ENCODE measurements around the gene POLG2.
A peak's percentile ranks its signal among the peaks of the same experiment; 100 is the strongest.
"Not testable (repeated sequence)": the region's sequence is repeated elsewhere in the genome, so short reads cannot be mapped to it uniquely, and the experiment has no call there.

The POLG2 gene

DNA sequence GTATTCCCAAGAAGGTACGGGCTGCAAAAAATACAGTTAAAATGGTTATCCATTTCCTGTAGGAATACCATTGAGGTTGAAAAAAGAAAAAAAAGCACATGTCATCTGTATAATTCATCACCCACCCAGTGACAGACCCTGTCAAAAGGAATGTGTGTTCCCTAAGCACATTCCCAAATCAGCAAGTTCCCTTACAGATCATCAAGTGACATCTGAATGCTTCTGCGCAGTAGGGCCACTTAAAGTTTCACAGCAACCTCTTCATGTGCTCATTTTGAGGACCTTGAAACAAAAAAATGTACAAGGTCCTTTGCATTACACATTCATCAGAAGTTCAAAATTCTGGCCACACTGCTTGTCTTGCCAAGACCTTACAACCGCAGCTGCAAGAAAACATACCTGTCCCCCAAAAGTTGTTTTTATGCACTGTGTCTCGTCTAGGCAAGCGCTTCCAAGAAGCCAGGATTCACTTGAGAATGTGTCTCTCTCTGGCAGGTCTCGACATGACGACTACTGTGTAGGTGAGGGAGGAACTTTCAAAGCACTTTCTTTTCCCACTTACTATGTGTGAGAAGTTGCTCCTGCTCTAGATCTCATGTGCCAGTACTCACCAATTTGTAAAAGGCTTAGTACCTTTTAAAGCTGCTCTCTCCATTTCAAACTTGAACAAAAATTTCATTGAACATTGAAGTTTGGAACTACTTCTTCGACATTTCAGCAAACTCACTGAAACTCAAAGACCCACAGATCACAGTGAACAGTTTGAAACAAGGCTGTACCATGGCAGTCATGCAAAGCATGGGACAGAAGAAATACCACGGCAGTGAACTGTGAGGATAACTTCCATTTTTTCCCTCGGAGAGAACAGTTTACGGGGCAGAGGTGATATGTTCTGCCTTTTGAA, 4.3 kb upstream of the POLG2 start:
- no peak overlapping the region for H3K27ac ChIP-seq (ENCODE audit: low read depth, low read length)
- no peak overlapping the region for H3K9ac ChIP-seq (ENCODE audit: low read depth in 1 of 2, low read length in 2 of 2)
- H3K4me1 ChIP-seq (ENCODE audit: control insufficient read depth in 1 of 2, insufficient read depth in 2 of 2, low read length in 2 of 2) = peaks cover 43 to 73% of the 10 kb centered on the region in 2 donors
- no peaks in the 10 kb centered on the region for H3K9me3 ChIP-seq (ENCODE audit: control insufficient read depth in 1 of 2, low read length in 2 of 2)
- H3K27me3 ChIP-seq (ENCODE audit: control insufficient read depth in 1 of 2, insufficient read depth in 2 of 2, low read length in 2 of 2) = no peaks in the 10 kb centered on the region
- no peak overlapping the region for H3K4me3 ChIP-seq (ENCODE audit: low read depth in 1 of 2, low read length in 2 of 2)
- H3K36me3 ChIP-seq (ENCODE audit: control insufficient read depth in 1 of 2, insufficient read depth in 2 of 2, low read length in 2 of 2) = peaks cover 54 to 61% of the 10 kb centered on the region in 2 donors

DNA sequence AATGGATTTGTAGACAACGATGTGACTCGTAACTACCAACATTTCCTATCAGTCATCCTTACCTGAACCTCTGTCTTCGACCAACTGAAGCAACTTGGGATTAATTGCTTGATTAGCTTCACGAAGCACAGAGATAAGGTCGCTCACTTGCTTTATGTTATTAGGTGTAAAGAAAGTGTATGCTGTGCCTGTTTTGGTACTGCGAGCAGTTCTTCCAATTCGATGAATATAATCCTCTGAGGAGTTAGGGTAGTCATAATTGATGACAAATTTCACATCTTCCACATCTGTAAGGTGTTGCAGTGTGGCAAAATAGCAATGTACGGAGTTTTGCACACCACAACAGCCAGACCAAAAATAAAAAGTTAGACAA, 3.6 kb upstream of the POLG2 start:
- Histone ChIP-seq H3K9ac (ENCODE audit: low read depth in 1 of 2, low read length in 2 of 2) (no peak overlapping the region), H3K27me3 (ENCODE audit: control insufficient read depth in 1 of 2, insufficient read depth in 2 of 2, low read length in 2 of 2) (no peaks in the 10 kb centered on the region), H3K4me1 (ENCODE audit: control insufficient read depth in 1 of 2, insufficient read depth in 2 of 2, low read length in 2 of 2) (peaks cover 47 to 79% of the 10 kb centered on the region in 2 donors), H3K9me3 (ENCODE audit: control insufficient read depth in 1 of 2, low read length in 2 of 2) (no peaks in the 10 kb centered on the region), H3K27ac (ENCODE audit: low read depth, low read length) (no peak overlapping the region), H3K4me3 (ENCODE audit: low read depth in 1 of 2, low read length in 2 of 2) (no peak overlapping the region), H3K36me3 (ENCODE audit: control insufficient read depth in 1 of 2, insufficient read depth in 2 of 2, low read length in 2 of 2) (peaks cover 54 to 61% of the 10 kb centered on the region in 2 donors)

DNA sequence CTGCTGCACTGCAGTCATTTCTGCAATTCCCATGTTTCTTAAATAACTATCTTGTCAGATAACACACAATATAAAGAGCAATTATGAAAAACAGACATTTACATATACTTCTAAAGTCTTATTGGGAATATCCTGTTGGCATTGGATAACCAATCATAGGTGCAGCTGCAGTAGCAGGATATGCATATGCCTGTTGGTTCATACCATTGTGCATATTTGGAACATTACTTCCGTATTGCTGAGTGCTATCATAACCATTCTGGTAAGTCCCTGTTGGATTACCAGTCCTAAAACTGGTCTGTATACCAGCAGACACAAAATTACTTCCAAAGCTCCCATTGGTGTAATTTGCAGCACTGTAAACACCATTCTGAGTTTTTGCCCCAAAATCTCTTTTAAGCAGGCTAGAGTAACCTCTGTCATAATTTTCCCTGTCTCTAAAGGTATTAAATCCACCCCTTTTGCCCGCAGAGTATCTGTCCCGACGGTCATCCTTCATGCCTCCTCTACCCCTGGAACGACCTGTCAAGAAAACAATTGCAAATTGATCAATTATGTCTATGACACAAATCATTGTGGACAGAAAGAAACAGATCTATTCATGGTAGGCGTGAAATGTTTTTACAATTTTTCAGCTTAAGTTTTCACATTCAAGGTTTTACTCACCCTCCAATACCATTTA, 3.1 kb upstream of the POLG2 start:
- Histone ChIP-seq H3K9ac (ENCODE audit: low read depth in 1 of 2, low read length in 2 of 2) (no peak overlapping the region), H3K9me3 (ENCODE audit: control insufficient read depth in 1 of 2, low read length in 2 of 2) (no peaks in the 10 kb centered on the region), H3K27me3 (ENCODE audit: control insufficient read depth in 1 of 2, insufficient read depth in 2 of 2, low read length in 2 of 2) (no peaks in the 10 kb centered on the region), H3K36me3 (ENCODE audit: control insufficient read depth in 1 of 2, insufficient read depth in 2 of 2, low read length in 2 of 2) (peaks cover 52 to 61% of the 10 kb centered on the region in 2 donors), H3K27ac (ENCODE audit: low read depth, low read length) (no peak overlapping the region), H3K4me3 (ENCODE audit: low read depth in 1 of 2, low read length in 2 of 2) (no peak overlapping the region), H3K4me1 (ENCODE audit: control insufficient read depth in 1 of 2, insufficient read depth in 2 of 2, low read length in 2 of 2) (peaks cover 51 to 82% of the 10 kb centered on the region in 2 donors)

- Histone ChIP-seq H3K27me3 (ENCODE audit: control insufficient read depth in 1 of 2, insufficient read depth in 2 of 2, low read length in 2 of 2) (no peaks in the 10 kb centered on the region), H3K4me3 (ENCODE audit: low read depth in 1 of 2, low read length in 2 of 2) (no peak overlapping the region), H3K4me1 (ENCODE audit: control insufficient read depth in 1 of 2, insufficient read depth in 2 of 2, low read length in 2 of 2) (peaks cover 42 to 82% of the 10 kb centered on the region in 2 donors), H3K36me3 (ENCODE audit: control insufficient read depth in 1 of 2, insufficient read depth in 2 of 2, low read length in 2 of 2) (peaks cover 44 to 48% of the 10 kb centered on the region in 2 donors), H3K27ac (ENCODE audit: low read depth, low read length) (no peak overlapping the region), H3K9ac (ENCODE audit: low read depth in 1 of 2, low read length in 2 of 2) (peak overlapping the region in 1 of 2 donors; percentile 18), H3K9me3 (ENCODE audit: control insufficient read depth in 1 of 2, low read length in 2 of 2) (no peaks in the 10 kb centered on the region)
These were observed 1.7 kb upstream of the POLG2 start for GRCh38 chr17:64498308-64499203.

GRCh38 chr17:64497565-64498035, 746 bp upstream of the POLG2 start:
- peaks cover 35 to 45% of the 10 kb centered on the region in 2 donors for H3K36me3 ChIP-seq (ENCODE audit: control insufficient read depth in 1 of 2, insufficient read depth in 2 of 2, low read length in 2 of 2)
- H3K9me3 ChIP-seq (ENCODE audit: control insufficient read depth in 1 of 2, low read length in 2 of 2) = no peaks in the 10 kb centered on the region
- H3K9ac ChIP-seq (ENCODE audit: low read depth in 1 of 2, low read length in 2 of 2) = peak overlapping the region; percentile 59 to 69
- no peaks in the 10 kb centered on the region for H3K27me3 ChIP-seq (ENCODE audit: control insufficient read depth in 1 of 2, insufficient read depth in 2 of 2, low read length in 2 of 2)
- peak overlapping the region; percentile 60 for H3K27ac ChIP-seq (ENCODE audit: low read depth, low read length)
- H3K4me3 ChIP-seq (ENCODE audit: low read depth in 1 of 2, low read length in 2 of 2) = peak overlapping the region; percentile 93 to 95
- peaks cover 32 to 73% of the 10 kb centered on the region in 2 donors for H3K4me1 ChIP-seq (ENCODE audit: control insufficient read depth in 1 of 2, insufficient read depth in 2 of 2, low read length in 2 of 2)

DNA sequence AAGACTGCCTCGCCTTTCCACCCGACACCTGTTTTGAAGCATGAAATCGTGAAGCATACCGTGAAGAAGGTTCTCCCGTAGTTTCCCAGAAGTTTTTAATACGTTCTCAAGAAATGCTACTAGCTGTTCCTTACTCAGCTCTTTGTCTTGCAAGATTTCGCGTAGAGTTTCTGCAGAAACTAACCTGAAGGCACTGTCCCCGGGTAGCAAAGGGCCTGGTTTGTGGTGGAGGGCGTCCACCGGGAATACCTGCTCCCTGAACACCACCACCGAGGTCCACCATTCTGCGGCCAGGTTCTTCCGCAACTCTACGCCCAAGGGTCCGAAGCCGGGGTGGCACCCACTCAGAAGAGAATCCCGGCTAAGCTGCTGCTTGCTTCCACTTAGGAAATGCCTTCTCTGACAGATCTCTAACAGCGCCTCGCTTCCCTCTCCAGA, 487 bp downstream of the POLG2 start:
- Histone ChIP-seq H3K27ac (ENCODE audit: low read depth, low read length) (peak overlapping the region; percentile 60), H3K36me3 (ENCODE audit: control insufficient read depth in 1 of 2, insufficient read depth in 2 of 2, low read length in 2 of 2) (peaks cover 23 to 41% of the 10 kb centered on the region in 2 donors), H3K4me3 (ENCODE audit: low read depth in 1 of 2, low read length in 2 of 2) (peak overlapping the region; percentile 93 to 95), H3K4me1 (ENCODE audit: control insufficient read depth in 1 of 2, insufficient read depth in 2 of 2, low read length in 2 of 2) (peaks cover 31 to 63% of the 10 kb centered on the region in 2 donors), H3K9ac (ENCODE audit: low read depth in 1 of 2, low read length in 2 of 2) (peak overlapping the region; percentile 59 to 69), H3K27me3 (ENCODE audit: control insufficient read depth in 1 of 2, insufficient read depth in 2 of 2, low read length in 2 of 2) (no peaks in the 10 kb centered on the region), H3K9me3 (ENCODE audit: control insufficient read depth in 1 of 2, low read length in 2 of 2) (no peaks in the 10 kb centered on the region)

GRCh38 chr17:64495300-64495699, 1.6 kb downstream of the POLG2 start:
- H3K27me3 ChIP-seq (ENCODE audit: control insufficient read depth in 1 of 2, insufficient read depth in 2 of 2, low read length in 2 of 2); H3K9ac ChIP-seq (ENCODE audit: low read depth in 1 of 2, low read length in 2 of 2); H3K27ac ChIP-seq (ENCODE audit: low read depth, low read length); H3K9me3 ChIP-seq (ENCODE audit: control insufficient read depth in 1 of 2, low read length in 2 of 2): not testable (repeated sequence)
- H3K36me3 ChIP-seq (ENCODE audit: control insufficient read depth in 1 of 2, insufficient read depth in 2 of 2, low read length in 2 of 2) = peaks cover 15 to 38% of the 10 kb centered on the region in 2 donors
- peak overlapping the region in 1 of 2 donors; percentile 95 for H3K4me3 ChIP-seq (ENCODE audit: low read depth in 1 of 2, low read length in 2 of 2)
- peaks cover 27 to 52% of the 10 kb centered on the region in 2 donors for H3K4me1 ChIP-seq (ENCODE audit: control insufficient read depth in 1 of 2, insufficient read depth in 2 of 2, low read length in 2 of 2)

- peaks cover 5 to 38% of the 10 kb centered on the region in 2 donors for H3K36me3 ChIP-seq (ENCODE audit: control insufficient read depth in 1 of 2, insufficient read depth in 2 of 2, low read length in 2 of 2)
These were observed 2.7 kb downstream of the POLG2 start for GRCh38 chr17:64494121-64494520.

DNA sequence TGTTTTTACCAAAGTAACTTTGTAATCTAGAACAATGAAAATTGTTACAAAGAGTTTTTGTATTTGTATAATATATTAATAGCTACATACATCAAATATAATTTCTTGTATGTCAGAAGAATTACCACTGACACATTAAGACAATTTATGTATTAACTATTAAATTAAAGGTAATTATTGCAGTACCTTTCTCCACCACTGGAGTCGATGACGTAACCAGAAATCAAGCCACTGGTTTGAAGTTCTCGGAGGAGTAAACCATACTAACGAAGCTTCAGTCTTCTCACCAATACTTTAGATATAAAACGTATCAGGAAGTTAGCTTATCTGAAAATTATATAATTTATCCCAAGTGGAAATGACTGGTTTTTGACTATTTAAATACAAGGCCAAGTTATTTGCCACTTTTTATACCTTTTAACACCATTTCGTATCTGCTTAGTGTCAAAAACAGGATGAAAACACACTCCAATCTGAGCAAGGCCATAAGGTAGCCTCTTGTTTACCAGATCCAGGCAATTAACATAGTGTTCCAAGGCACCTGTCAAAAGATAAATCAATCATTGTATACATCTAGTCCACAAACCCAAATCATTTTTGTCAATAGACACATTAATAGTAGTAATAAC, 4.3 kb downstream of the POLG2 start:
- H3K27me3 ChIP-seq (ENCODE audit: control insufficient read depth in 1 of 2, insufficient read depth in 2 of 2, low read length in 2 of 2) = no peaks in the 10 kb centered on the region
- no peak overlapping the region for H3K9ac ChIP-seq (ENCODE audit: low read depth in 1 of 2, low read length in 2 of 2)
- H3K36me3 ChIP-seq (ENCODE audit: control insufficient read depth in 1 of 2, insufficient read depth in 2 of 2, low read length in 2 of 2) = peaks cover 5 to 36% of the 10 kb centered on the region in 2 donors
- no peak overlapping the region for H3K4me3 ChIP-seq (ENCODE audit: low read depth in 1 of 2, low read length in 2 of 2)
- H3K9me3 ChIP-seq (ENCODE audit: control insufficient read depth in 1 of 2, low read length in 2 of 2) = no peaks in the 10 kb centered on the region
- H3K4me1 ChIP-seq (ENCODE audit: control insufficient read depth in 1 of 2, insufficient read depth in 2 of 2, low read length in 2 of 2) = peaks cover 22 to 25% of the 10 kb centered on the region in 2 donors
- no peak overlapping the region for H3K27ac ChIP-seq (ENCODE audit: low read depth, low read length)

More at GRCh38 chr17:64494121-64494520, 2.7 kb downstream of the POLG2 start:
- H3K9ac ChIP-seq (ENCODE audit: low read depth in 1 of 2, low read length in 2 of 2) = no peak overlapping the region
- H3K27ac ChIP-seq (ENCODE audit: low read depth, low read length) = no peak overlapping the region
- no peaks in the 10 kb centered on the region for H3K27me3 ChIP-seq (ENCODE audit: control insufficient read depth in 1 of 2, insufficient read depth in 2 of 2, low read length in 2 of 2)
- peaks cover 23 to 41% of the 10 kb centered on the region in 2 donors for H3K4me1 ChIP-seq (ENCODE audit: control insufficient read depth in 1 of 2, insufficient read depth in 2 of 2, low read length in 2 of 2)
- H3K9me3 ChIP-seq (ENCODE audit: control insufficient read depth in 1 of 2, low read length in 2 of 2) = no peaks in the 10 kb centered on the region
- H3K4me3 ChIP-seq (ENCODE audit: low read depth in 1 of 2, low read length in 2 of 2) = no peak overlapping the region
